Activated CD8-positive, alpha-beta T cell treated with anti-CD3 and anti-CD28 coated beads, Interleukin-2, amount 10 ng/mL, durations not matched to agents 7 days and 5 days (primary cell): ENCODE results near the gene SLC36A1. TPM values are rescaled to one million over a fixed set of nuclear protein-coding genes. Genes with fewer than 3 reads are reported as not detected.

Source experiments
- ATAC-seq: fragments of 150-1000 bp; cut with Tn5 transposase; one replicate; pipeline ENCODE4 v1.10.0; 2021; ENCODE audit warnings: moderate library complexity
- CTCF ChIA-PET: fragments of 350-600 bp; sonication (Branson Sonifier 250); formaldehyde crosslinking; loops from one replicate; lab custom pipeline; 2021; ENCODE audit warnings: antibody characterized with exemption; lab: Charles Lee
- POLR2A ChIA-PET: fragments of 350-600 bp; sonication (Branson Sonifier 250); formaldehyde crosslinking; loops from one replicate; lab custom pipeline; 2021; ENCODE audit warnings: antibody characterized with exemption; lab: Charles Lee
- DNase-seq: peaks from one replicate; pipeline ENCODE4 v3.0.0-alpha.2; 2020
- H3K27ac Mint-ChIP-seq: one replicate; pipeline ENCODE4 v1.8.0; 2021; ENCODE audit warnings: mild to moderate bottlenecking, mixed read lengths
- H3K27me3 Mint-ChIP-seq: one replicate; pipeline ENCODE4 v1.8.0; 2021; ENCODE audit warnings: low read depth, mixed read lengths
- H3K36me3 Mint-ChIP-seq: one replicate; pipeline ENCODE4 v1.8.0; 2021; ENCODE audit warnings: low read depth, mixed read lengths
- H3K4me1 Mint-ChIP-seq: one replicate; pipeline ENCODE4 v1.8.0; 2021; ENCODE audit warnings: low read depth, mixed read lengths
- H3K4me3 Mint-ChIP-seq: one replicate; pipeline ENCODE4 v1.8.0; 2021; ENCODE audit warnings: mild to moderate bottlenecking, mixed read lengths
- H3K9me3 Mint-ChIP-seq: one replicate; pipeline ENCODE4 v1.8.0; 2022; ENCODE audit warnings: mixed read lengths; ENCODE audit not compliant: insufficient read depth
- total RNA-seq, 2 experiments: library from RNA; stranded (reverse); gene quantifications; one replicate each; pipeline ENCODE4 v1.2.3, GENCODE V29; 2021

Gene SLC36A1
- total RNA-seq, 2 experiments from 2014 or later = 6.6 to 7.7 TPM

DNA sequence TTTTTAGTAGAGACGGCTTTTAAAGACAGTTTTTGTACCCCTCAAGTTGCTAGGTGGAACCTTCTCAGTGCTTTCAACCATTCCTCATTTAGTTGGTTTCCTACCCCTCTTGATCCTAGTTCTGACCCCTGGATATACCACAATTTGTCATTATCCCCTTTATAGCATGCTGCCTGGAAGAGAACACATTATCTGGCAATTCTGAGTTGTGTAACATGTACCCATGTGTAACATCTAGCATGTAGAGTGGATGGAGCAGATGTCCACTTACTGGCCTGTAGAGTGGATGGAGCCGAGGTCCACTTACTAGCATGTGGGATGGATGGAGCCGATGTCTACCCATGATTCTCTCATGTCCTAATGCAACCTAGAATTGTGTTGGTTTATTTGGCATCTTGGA, 7.5 kb downstream of the SLC36A1 start:
- ChIA-PET CTCF (interaction anchor here (0.7 kb wide), 1 partner anchor 197 kb away, joined by 3 read pairs; no protein-coding TSS in a partner anchor), POLR2A (no interaction called here)
- no peaks in the 10 kb centered on the region for H3K27me3 Mint-ChIP-seq
- no peak for ATAC-seq
- no peaks in the 10 kb centered on the region for H3K9me3 Mint-ChIP-seq
- H3K36me3 Mint-ChIP-seq = no peaks in the 10 kb centered on the region
- H3K27ac Mint-ChIP-seq = no peak overlapping the region
- H3K4me1 Mint-ChIP-seq = peaks cover 3% of the 10 kb centered on the region
- DNase-seq = no peak
- H3K4me3 Mint-ChIP-seq = no peak overlapping the region

DNA sequence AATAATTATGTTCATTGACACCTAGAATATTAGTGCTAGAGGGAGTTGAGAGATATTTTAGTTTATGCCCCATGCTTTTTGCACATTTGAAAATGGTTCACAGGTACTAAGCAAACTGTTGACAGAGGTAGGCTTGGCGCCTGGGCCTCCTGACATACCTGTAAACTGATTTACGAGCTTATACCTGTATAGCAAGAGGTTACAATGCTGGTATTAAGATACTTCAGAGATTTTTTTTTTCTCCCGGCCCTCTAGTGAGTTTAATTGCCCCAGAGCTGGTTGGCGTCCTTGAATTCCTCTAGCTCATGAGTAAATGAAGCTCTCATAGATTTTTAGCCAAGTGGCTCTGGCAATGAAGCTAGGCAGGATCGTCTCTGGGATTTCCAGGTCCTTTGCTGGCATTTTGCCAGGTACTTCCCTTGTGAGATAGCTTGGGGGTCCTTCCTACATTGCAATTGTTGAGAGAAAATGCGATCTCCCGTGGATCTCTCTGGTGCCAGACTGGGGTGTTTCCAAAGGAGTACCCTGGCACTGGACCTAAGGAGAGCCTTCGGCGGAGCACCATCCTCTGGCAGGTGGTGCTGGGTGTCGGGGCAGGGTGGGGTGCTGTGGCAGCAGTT, 9.0 kb downstream of the SLC36A1 start:
- Mint-ChIP-seq H3K4me3 (no peak overlapping the region), H3K9me3 (no peaks in the 10 kb centered on the region)
- POLR2A ChIA-PET = no interaction called here

DNA sequence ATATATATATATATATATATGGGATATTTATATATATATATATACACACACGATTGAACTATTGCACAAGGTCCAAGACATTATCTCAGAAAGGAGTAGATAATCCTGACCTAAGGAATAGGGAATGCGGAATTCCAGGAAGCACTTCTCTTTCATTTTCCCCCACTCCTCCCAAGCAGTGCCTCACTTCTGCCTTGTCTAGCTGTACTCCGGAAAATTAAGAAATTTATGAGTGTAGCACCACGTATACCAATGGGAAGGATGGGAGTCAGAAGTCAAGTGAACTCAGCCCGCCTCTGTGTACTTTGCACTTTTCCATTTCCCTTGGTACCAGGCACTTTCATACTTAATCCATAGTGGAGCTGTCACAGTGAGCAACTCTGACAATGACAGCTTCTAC, 10.9 kb downstream of the SLC36A1 start:
- POLR2A ChIA-PET = no interaction called here
- Mint-ChIP-seq H3K27ac (no peak overlapping the region), H3K9me3 (no peaks in the 10 kb centered on the region), H3K27me3 (no peaks in the 10 kb centered on the region), H3K4me1 (no peaks in the 10 kb centered on the region), H3K4me3 (no peak overlapping the region), H3K36me3 (no peaks in the 10 kb centered on the region)
- DNase-seq (no peak), ATAC-seq (no peak)
- CTCF ChIA-PET = interaction anchor here (2.1 to 3.9 kb wide), 2 partner anchors 10 to 65 kb away, joined by 5 to 34 read pairs; partner anchors contain the start of gene SLC36A1

More for the DNA sequence above, 9.0 kb downstream of the SLC36A1 start:
- ATAC-seq (no peak), DNase-seq (no peak)
- peaks cover 2% of the 10 kb centered on the region for H3K4me1 Mint-ChIP-seq
- no peaks in the 10 kb centered on the region for H3K27me3 Mint-ChIP-seq
- H3K36me3 Mint-ChIP-seq = no peaks in the 10 kb centered on the region
- CTCF ChIA-PET = interaction anchor here (0.8 to 2.1 kb wide), 3 partner anchors 9 to 204 kb away, joined by 3 to 5 read pairs (median 4); partner anchors contain the start of gene SLC36A1
- H3K27ac Mint-ChIP-seq = no peak overlapping the region

DNA sequence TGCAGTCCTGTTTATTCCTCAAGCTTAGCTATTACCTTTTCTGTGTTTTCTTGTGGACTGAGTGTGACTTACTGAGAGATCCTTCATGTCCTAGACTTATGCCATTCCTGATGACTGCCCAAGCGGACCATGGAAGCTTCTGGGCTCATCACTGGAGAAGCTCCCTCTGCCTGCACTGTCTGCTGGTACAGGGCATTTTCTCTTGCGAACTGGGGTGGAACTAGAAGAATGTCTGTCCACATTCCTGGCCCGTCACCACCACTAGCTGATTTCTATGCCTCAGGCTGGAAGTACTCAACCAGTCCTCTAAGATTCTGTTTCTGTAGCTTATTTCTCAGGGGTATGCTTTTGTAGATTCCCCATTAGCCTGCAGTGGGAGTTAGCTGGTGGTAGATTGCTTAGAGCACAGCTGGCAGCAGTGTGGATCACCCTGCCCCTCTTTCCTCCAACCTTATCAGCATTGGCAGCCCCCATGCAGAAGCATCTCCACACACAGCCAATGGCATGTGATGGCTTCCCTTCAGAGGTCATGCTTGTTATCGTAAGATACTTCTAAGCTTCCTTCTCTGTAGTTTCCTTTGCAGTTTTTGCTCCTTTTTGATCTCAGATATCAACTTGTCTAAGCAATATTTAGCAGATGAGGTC, 12.4 kb downstream of the SLC36A1 start:
- Mint-ChIP-seq H3K4me1 (no peaks in the 10 kb centered on the region), H3K27ac (no peak overlapping the region), H3K9me3 (no peaks in the 10 kb centered on the region), H3K27me3 (no peaks in the 10 kb centered on the region), H3K36me3 (no peaks in the 10 kb centered on the region), H3K4me3 (no peak overlapping the region)
- no peak for DNase-seq
- no peak for ATAC-seq
- ChIA-PET POLR2A (interaction anchor here (1.1 to 1.5 kb wide), 2 partner anchors 12 to 311 kb away, joined by 3 read pairs; partner anchors contain the start of genes G3BP1 and SLC36A1), CTCF (interaction anchor here (1.0 to 3.9 kb wide), 4 partner anchors 11 to 199 kb away, joined by 3 to 34 read pairs (median 4); partner anchors contain the start of gene SLC36A1)

DNA sequence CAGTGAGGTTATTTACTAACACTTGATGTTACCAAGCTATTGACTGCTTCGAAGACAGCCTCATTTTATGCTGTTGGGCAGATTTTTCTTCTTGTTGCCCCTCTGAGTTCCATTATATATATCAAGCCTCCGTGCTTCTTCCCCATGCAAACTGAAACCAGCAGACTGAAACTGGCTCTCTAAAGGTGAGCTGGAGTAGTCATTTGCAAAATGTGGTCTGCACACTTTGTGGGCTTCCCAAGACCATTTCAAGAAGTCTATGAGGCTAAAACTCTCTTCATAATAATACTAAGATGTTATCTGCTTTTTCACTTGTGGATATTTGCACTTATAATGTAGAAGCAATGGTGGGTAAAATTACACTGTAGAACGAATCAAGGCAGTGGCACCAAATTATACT, 13.9 kb downstream of the SLC36A1 start:
- DNase-seq (no peak), ATAC-seq (no peak)
- ChIA-PET POLR2A (no interaction called here), CTCF (interaction anchor here (1.0 kb wide), 1 partner anchor 14 kb away, joined by 5 read pairs; the partner anchor contains the start of gene SLC36A1)
- no peaks in the 10 kb centered on the region for H3K36me3 Mint-ChIP-seq
- H3K4me3 Mint-ChIP-seq = no peak overlapping the region
- no peak overlapping the region for H3K27ac Mint-ChIP-seq
- no peaks in the 10 kb centered on the region for H3K9me3 Mint-ChIP-seq
- H3K4me1 Mint-ChIP-seq = no peaks in the 10 kb centered on the region
- no peaks in the 10 kb centered on the region for H3K27me3 Mint-ChIP-seq

DNA sequence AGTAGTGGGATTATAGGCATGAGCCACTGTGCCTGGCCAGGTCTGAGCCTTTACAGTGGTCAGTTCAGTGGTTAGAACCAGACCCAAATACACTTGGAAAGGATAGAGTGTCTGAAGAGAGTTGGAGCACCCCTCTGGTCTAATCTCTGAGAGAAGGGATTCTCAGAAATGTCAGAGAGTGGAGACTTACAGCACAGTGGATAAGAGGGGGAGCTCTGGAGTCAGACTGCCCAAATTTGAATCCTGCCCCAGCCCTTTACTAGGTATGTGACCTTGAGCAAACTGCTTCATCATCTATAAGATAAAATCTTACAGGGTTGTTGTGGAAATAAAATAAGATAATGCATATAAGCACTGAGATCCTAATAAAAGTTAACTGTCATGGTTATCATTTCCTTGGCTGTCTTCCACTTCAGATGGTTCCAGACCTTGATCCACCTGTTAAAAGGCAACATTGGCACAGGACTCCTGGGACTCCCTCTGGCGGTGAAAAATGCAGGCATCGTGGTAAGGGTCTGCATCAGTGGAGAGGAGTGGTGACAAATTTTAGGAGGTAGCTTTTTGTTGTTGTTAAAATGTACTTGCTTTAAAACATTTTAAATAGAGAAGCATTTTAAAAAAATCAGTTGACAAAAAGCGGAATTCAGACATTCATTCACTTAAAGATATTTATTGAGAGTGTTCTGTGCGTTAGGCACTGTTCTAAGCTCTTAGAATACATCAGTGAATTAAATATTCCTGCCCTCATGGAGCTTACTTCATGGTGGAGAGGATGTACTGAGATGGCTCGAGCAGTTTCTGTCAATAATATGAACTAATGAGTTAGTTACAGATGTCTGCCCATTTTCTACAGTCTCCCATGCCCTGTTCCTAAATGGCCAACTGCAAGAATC, 16.0 kb downstream of the SLC36A1 start:
- ChIA-PET CTCF (interaction anchor here (1.3 kb wide), 2 partner anchors 9 to 16 kb away, joined by 3 to 5 read pairs; partner anchors contain the start of gene SLC36A1), POLR2A (interaction anchor here (0.7 kb wide), 1 partner anchor 19 kb away, joined by 3 read pairs; no protein-coding TSS in a partner anchor)
- no peak for DNase-seq
- peaks cover 3% of the 10 kb centered on the region for H3K36me3 Mint-ChIP-seq
- no peaks in the 10 kb centered on the region for H3K4me1 Mint-ChIP-seq
- no peaks in the 10 kb centered on the region for H3K9me3 Mint-ChIP-seq
- no peaks in the 10 kb centered on the region for H3K27me3 Mint-ChIP-seq
- no peak overlapping the region for H3K27ac Mint-ChIP-seq
- H3K4me3 Mint-ChIP-seq = no peak overlapping the region
- no peak for ATAC-seq

DNA sequence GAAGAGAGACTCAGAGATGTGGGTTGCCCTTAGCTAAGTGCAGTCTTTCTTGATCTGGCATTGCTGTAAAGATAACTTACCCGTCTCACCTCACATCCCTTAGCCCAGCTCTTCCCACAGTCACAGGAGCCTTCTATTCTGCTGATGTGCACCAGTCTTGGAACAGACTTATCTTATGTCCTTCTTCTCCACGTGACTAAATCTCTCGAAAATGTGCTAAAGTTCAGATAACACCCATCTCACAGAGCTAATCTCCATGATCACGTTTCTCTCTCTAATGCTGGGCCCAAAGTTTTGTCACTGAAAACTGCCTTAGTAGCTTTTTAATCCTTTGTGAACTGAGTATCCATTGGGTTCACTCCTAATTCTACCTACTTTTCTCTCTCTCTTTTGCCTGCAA, 16.7 kb downstream of the SLC36A1 start:
- no peak overlapping the region for H3K27ac Mint-ChIP-seq
- no peaks in the 10 kb centered on the region for H3K9me3 Mint-ChIP-seq
- ChIA-PET CTCF (interaction anchor here (1.0 to 1.3 kb wide), 3 partner anchors 8 to 59 kb away, joined by 3 to 5 read pairs (median 3); partner anchors contain the start of gene SLC36A1), POLR2A (no interaction called here)
- DNase-seq (no peak), ATAC-seq (no peak)
- peaks cover 3% of the 10 kb centered on the region for H3K36me3 Mint-ChIP-seq
- no peaks in the 10 kb centered on the region for H3K4me1 Mint-ChIP-seq
- no peak overlapping the region for H3K4me3 Mint-ChIP-seq
- no peaks in the 10 kb centered on the region for H3K27me3 Mint-ChIP-seq

DNA sequence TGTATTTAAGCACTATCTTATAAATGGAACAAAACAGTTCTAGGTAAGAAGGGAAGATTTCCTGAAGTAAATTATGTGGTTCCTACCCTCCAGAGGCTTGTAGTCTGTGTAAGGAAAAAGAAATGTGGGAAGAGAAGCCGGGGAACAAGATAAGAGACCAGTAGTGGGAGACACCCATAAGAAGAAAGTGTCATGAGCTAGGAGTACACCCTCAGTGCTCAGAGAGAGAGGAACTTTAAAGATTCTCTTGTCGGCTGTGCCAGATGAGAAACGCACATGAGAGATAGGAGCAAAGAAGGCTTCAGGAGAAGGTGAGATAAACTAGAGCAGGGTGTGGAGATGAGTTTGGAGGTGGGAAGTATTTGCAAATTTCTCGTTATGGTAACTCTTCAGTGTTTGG, 18.1 kb downstream of the SLC36A1 start:
- H3K27me3 Mint-ChIP-seq = no peaks in the 10 kb centered on the region
- ChIA-PET POLR2A (no interaction called here), CTCF (interaction anchor here (1.0 kb wide), 1 partner anchor 18 kb away, joined by 3 read pairs; the partner anchor contains the start of gene SLC36A1)
- DNase-seq (no peak), ATAC-seq (no peak)
- no peak overlapping the region for H3K4me3 Mint-ChIP-seq
- H3K4me1 Mint-ChIP-seq = no peaks in the 10 kb centered on the region
- H3K27ac Mint-ChIP-seq = no peak overlapping the region
- peaks cover 3% of the 10 kb centered on the region for H3K36me3 Mint-ChIP-seq
- no peaks in the 10 kb centered on the region for H3K9me3 Mint-ChIP-seq

DNA sequence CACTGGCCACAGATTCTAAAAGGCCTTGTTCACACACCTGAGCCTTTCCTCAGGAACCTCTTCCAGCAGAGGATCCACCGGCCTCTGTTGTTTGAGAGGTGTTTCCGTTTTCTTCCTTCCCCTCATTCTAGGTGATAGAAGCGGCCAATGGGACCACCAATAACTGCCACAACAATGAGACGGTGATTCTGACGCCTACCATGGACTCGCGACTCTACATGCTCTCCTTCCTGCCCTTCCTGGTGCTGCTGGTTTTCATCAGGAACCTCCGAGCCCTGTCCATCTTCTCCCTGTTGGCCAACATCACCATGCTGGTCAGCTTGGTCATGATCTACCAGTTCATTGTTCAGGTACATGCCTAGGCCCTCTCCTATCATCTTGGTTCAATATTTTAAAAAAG, 20.2 kb downstream of the SLC36A1 start:
- CTCF ChIA-PET = no interaction called here

DNA sequence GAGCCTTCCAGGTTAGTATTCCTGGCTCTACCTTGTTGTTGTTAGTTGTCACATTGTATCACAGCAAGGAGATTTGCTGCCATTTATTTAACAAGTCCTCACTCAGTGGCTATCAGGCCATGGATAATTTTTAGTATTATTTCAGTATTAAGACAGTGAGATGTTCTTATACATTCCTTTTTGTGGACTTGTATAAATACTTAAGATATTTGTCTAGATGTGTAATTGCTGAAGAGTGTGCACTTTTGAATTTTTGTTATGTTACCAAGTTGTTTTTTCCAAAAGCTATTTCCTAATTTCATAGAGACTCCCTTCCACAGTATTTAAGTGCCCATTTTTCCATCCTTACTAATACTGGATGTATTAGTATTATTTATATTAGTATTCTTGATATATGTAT, 22.0 kb downstream of the SLC36A1 start:
- DNase-seq (no peak), ATAC-seq (no peak)
- Mint-ChIP-seq H3K9me3 (no peaks in the 10 kb centered on the region), H3K4me1 (no peaks in the 10 kb centered on the region), H3K27me3 (no peaks in the 10 kb centered on the region), H3K27ac (no peak overlapping the region), H3K36me3 (peaks cover 3% of the 10 kb centered on the region), H3K4me3 (no peak overlapping the region)
- ChIA-PET CTCF (no interaction called here), POLR2A (no interaction called here)

More for the DNA sequence above, 20.2 kb downstream of the SLC36A1 start:
- Mint-ChIP-seq H3K27me3 (no peaks in the 10 kb centered on the region), H3K36me3 (peaks cover 3% of the 10 kb centered on the region), H3K27ac (no peak overlapping the region), H3K4me1 (no peaks in the 10 kb centered on the region), H3K4me3 (no peak overlapping the region), H3K9me3 (no peaks in the 10 kb centered on the region)
- POLR2A ChIA-PET = no interaction called here
- no peak for ATAC-seq
- DNase-seq = no peak

DNA sequence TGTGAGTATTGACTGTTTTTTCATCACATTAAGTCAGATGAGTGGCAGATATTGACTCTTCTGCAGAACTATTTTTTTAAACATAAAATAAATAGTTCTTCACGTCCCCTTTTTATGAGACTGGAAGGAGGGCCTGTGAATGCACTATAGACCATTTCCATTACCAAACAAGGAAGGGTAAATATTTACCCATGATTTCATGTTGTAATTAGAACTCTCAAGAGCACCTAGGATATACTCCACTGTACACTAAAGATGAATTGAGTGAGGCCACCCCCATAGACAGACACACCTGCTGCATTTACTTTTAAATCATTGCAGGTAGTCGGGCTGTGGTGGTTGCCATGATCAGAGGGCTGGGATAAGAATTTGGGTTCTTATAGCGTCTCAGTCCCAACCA, 22.6 kb downstream of the SLC36A1 start:
- DNase-seq (no peak), ATAC-seq (no peak)
- POLR2A ChIA-PET = no interaction called here
- CTCF ChIA-PET = no interaction called here
- no peaks in the 10 kb centered on the region for H3K27me3 Mint-ChIP-seq
- no peaks in the 10 kb centered on the region for H3K9me3 Mint-ChIP-seq
- no peak overlapping the region for H3K4me3 Mint-ChIP-seq
- no peak overlapping the region for H3K27ac Mint-ChIP-seq
- H3K36me3 Mint-ChIP-seq = peaks cover 3% of the 10 kb centered on the region
- no peaks in the 10 kb centered on the region for H3K4me1 Mint-ChIP-seq
